HG03457 (cell line): ENCODE measurements around the gene SEC61G.

ENCODE experiments used
- ATAC-seq: cut with Tn5 transposase; IDR thresholded peaks from one replicate; pipeline ENCODE4 v1.9.1; 2021; ENCODE audit warnings: moderate number of reproducible peaks; ENCODE audit not compliant: unreplicated experiment

The SEC61G gene

GRCh38 chr7:54758702-54759592 is at the start of gene SEC61G:
TSS of gene SEC61G (minus strand) at chr7:54759211. CDS start at chr7:54757588, 1,623 bp downstream.
- peak; percentile 86 for ATAC-seq

GRCh38 chr7:54802841-54803240 is 43.8 kb upstream of the SEC61G start:
- no peak for ATAC-seq

DNA sequence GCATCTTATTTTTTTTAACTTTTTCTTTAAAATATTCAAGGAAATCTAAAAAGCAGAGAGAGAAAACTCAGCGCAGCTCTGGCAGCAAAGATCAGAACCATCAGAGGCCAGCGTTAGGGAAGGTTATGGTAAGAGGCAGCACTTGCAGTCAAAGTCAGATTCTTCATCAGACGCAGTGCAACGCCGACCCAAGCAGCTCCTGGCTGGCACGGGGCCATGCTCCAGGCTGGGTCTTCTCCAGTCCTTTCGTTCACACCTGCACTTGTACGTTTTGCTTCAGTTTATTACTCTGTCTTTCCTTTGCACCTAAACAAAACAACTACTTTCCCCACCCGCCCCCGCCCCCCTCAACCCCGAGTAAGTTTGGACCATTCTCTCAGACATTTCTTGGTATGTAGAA is 43.1 kb upstream of the SEC61G start:
- no peak for ATAC-seq

DNA sequence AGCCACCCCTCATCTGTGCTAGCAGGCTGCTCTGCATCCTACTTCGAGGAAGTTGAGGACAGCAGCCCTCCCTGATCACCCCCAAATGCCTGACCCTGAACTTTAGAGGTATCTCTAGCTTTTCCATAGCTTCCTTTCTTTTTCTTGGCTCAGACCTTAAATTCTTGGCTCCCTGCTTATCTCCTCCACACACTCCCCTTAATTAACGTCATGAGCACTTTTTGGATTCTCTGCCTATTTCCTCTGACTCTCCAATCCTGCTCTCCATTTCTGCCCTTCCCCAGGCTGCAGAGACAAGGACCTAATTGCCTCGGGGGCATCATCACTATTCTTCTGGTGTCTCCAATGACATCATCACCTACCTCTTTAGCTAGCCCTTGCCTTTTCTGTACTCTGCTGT is 40.8 kb upstream of the SEC61G start:
- no peak for ATAC-seq

GRCh38 chr7:54798530-54798929 is 39.5 kb upstream of the SEC61G start:
- ATAC-seq = no peak

DNA sequence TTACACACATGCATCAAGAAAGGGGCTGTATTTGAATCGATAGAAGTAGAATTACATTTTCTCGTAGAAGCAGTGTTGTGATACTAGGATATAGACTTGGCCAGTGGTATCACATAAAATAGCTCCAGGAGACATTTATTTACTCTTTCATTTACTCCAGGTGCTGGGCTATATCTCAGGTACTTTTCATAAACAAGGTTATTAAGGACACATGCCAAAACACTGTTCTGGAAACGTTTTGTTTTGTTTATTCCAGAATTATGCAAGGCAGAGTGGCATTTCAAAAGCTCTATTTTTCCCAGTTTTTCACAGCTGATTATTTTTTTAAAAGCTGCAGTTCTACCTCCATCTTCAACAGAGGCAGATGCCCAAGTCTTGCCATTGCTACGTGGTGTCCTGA is 37.8 kb upstream of the SEC61G start:
- no peak for ATAC-seq

DNA sequence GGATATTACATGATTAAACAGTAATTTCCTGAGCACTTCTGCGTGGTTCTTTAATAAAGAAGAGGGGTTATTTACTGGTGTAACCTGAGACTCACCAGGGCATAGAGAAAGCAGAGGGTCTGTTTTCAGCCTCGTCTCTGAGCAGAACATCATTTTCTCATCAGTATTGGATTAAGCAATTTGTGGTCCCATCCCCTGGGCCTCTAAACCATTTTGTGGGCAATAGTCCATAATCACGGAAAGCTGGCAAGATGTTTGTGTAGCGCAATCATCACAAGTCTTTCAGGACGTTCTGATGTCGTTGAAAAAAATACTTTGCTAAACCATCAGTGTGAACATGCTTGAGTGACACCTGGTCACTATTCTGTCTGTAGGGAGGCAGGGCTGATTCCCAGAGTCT is 37.1 kb upstream of the SEC61G start:
- ATAC-seq = no peak

DNA sequence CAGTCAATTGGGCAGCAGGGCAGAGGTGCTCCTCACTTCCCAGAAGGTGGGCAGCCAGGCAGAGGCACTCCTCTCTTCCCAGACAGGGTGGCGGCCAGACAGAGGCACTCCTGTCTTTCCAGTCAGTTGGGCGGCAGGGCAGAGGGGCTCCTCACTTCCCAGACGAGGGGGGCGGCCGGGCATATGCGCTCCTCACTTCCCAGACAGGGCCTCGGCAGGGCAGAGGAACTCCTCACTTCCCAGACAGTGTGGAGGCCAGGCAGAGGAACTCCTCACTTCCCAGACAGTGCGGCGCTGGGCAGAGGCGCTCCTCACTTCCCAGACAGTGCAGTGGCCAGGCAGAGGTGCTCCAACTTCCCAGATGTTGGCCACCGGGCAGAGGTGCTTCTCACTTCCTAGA is 33.4 kb upstream of the SEC61G start:
- no peak for ATAC-seq

DNA sequence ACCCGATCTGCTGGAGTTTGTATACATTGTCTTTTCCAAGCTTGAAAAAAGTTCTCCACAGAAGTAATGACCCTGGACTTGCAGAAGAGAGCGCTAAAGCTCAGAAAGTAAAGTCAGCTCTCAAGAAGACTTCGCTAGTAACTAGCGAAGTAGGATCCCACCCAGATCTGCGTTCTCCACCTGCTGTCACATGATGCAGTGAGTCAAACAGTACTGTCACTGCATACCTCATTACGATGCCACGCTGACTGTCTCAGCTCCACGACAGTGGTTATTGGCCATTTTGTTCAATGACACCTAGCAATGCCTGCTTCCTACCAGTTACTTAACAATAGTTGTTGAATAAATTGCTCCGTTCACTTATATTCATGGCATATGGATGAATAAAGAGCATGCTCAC is 29.7 kb upstream of the SEC61G start:
- ATAC-seq = peak; percentile 61

- no peak for ATAC-seq
Observed at GRCh38 chr7:54785261-54785660, 26.2 kb upstream of the SEC61G start.

DNA sequence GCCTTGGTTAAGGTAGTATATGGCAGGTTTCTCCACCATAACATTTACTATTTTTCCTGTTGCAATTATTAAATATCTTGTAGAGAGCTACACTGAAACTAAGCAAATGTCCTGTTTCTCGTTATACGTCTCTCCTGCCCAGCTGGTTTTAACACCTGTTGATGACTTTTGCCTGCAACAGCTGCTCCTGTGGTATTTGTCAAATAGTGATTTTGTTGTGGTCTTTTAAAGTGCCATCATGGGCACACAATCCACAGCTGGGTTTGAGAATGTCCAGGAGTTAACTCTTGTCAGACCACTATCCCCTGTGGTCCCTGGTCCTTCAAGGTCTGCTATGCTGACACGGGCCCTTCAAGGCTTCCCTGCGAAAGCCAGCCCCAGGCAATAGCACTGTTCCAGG is 24.9 kb upstream of the SEC61G start:
- no peak for ATAC-seq

GRCh38 chr7:54782829-54783228 is 23.8 kb upstream of the SEC61G start:
- no peak for ATAC-seq

DNA sequence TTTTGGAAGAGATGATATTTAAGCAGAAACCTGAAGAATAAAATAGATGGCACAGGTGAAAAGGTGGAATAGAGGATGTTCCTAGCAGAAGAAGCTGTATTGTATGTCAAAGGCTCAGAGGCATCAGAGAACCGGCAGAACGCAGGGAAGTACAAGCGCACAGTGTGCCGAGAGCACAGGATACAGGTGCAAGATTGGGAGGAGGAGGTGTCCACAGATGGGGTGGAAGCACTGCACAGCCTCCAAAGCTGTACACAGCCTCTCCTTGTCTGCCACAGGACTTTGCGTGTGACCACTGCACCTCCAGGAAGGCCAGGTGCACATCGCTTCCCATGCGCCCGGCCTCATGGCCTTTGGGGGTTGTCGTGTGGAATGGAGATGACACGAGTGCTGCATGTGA is 23.3 kb upstream of the SEC61G start:
- ATAC-seq = no peak

DNA sequence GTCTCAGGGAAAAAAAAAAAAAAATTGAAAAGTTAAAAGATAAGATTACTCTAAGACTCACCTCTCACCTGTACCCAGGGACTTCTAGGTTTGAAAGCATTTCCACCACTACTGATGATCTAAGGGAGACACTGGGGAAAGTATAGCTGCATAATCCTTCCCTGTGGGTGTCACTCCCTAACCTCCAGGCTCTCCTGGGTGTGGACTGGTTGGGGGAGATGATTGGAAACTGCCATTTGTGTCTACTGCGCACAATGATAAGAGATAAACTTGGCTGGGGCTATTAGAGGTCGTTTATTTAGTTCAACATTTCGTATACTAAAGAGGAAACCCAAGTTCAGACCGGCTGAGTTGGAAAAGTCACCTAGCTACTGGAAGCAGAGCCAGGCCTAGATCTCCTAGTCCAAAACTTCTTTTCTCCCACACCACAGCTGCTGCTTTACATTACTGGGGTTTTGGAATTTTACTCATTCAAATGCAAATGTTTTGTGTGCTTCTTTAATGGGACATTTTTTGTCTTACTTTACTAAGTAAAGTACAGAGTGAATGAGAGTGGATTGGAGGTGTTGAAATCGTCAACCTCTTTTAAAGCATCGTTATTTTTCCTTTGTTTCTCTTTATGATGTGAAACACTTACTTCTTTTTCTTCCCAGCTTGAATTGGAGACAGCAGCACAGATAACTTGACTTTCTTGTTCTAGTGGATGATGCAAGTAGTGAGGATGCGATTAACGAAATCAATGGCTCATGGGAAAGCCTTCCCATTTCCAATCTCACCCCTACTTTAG is 22.3 kb upstream of the SEC61G start:
- no peak for ATAC-seq

- no peak for ATAC-seq
Observed at GRCh38 chr7:54780490-54780889, 21.5 kb upstream of the SEC61G start.

GRCh38 chr7:54778696-54779540 is 19.9 kb upstream of the SEC61G start:
- no peak for ATAC-seq

GRCh38 chr7:54778166-54778565 is 19.2 kb upstream of the SEC61G start:
- ATAC-seq = no peak

GRCh38 chr7:54774785-54775740 is 16.1 kb upstream of the SEC61G start:
- ATAC-seq = no peak

GRCh38 chr7:54773472-54774399 is 14.7 kb upstream of the SEC61G start:
- no peak for ATAC-seq
